ENCODE measurements around the gene HRC. TPM values are rescaled to one million over a fixed set of nuclear protein-coding genes. Genes with fewer than 3 reads are reported as not detected.

Gene HRC
- total RNA-seq, 3 donors from 2014 or later: not detected

DNA sequence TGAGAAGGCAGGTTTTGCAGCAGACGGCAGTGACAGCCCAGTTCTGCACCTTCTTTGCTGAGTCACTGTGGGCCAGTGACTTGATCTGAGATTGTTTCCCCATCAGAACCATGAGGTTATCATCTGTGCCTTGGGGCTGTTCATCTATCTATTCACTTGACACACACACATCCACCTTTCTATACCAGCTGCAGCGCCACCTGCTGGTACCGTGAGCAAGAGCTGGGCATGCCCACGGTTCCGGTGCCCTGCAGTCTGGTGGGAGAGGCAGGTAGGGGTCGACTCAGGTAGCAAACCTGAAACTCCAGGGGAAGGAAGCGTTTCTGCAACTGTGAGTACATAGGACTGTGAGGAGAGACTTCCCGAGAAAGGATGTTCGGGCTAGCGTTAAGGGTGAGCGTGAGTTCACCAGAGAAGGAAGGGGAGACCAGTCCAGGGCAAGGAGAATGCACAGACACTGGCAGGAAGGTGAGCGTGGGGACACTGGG is 48.5 kb downstream of the HRC start:
- Mint-ChIP-seq H3K4me3 (no peak overlapping the region), H3K27me3 (ENCODE audit: low read depth) (no peaks in the 10 kb centered on the region), H3K9me3 (no peaks in the 10 kb centered on the region), H3K4me1 (ENCODE audit: low read depth) (peaks cover 2% of the 10 kb centered on the region), H3K36me3 (ENCODE audit: insufficient read depth) (peaks cover 35% of the 10 kb centered on the region)
- ATAC-seq: peak; percentile 64 to 77
- peak; percentile 63 for DNase-seq

DNA sequence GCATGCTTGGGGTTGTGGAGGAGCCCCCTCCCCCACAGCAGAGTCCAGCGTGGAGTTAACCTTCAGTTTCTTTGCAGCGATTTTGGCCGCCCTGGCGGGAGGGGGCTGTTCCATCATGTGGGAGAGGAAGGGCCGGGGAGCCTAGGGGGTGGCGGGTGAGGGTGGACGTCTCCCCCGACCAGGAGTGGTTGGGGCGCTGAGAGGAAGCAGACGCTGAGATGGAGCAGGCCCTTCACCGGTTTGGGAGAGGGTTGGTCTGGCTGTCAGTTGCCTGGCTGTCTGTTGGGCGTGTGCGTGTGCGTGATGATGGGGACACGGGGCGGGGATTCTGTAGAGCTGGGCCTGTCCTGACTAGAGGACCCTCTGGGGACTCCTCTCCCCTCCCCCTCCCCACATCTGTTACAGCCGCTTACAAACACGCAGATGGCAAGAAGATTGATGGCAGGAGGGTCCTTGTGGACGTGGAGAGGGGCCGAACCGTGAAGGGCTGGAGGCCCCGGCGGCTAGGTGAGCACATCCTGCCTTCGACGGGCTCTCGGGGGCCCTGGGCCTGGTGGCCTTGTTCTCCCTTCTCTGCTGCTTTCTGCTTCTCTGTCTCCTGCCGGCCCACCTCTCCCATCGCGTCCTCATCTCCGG is 50.8 kb downstream of the HRC start:
- DNase-seq (no peak), ATAC-seq (no peak)
- H3K4me1 Mint-ChIP-seq (ENCODE audit: low read depth): peaks cover 6% of the 10 kb centered on the region
- H3K9me3 Mint-ChIP-seq: no peaks in the 10 kb centered on the region
- H3K36me3 Mint-ChIP-seq (ENCODE audit: insufficient read depth): peaks cover 40% of the 10 kb centered on the region
- H3K4me3 Mint-ChIP-seq: no peak overlapping the region
- H3K27me3 Mint-ChIP-seq (ENCODE audit: low read depth): no peaks in the 10 kb centered on the region

DNA sequence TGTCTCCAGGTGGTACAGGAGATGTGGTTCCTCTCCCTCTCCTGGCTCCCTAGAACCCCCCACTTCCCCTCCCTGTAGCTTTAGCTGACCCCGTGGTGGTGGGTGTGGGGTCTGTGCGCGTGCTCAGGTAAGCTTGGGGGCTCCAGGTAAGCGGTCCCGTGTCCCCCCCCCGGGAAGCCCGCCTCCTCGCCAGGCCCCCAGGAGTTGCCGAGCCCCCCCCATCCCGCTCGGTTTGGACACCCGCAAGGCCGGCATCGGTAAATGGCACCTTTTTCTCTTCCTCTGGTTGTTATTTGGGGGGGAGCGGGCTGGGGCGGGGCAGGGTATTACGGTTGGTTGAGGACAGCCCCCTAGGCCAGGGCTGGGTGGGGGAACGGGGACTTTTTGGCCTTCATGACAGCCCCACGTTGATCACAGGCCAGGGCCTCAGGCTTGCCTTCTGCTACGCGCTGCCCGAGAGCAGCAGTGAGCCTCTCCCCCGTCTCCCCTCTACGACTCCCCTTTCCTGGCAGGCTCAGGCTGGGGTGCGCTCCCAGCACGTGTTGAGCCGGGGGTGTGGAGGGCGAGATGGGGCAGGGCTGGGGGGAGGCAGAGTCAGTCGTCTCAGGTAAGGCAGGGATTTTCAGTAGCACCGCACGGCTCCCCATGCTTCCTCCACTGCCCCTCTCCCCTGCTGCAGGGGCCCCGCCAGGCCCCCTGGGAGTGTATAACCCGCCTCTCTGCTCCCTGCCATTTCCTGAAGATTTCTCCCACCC is 51.7 kb downstream of the HRC start:
- H3K4me1 Mint-ChIP-seq (ENCODE audit: low read depth): peaks cover 6% of the 10 kb centered on the region
- no peaks in the 10 kb centered on the region for H3K27me3 Mint-ChIP-seq (ENCODE audit: low read depth)
- DNase-seq: no peak
- H3K4me3 Mint-ChIP-seq: no peak overlapping the region
- peaks cover 35% of the 10 kb centered on the region for H3K36me3 Mint-ChIP-seq (ENCODE audit: insufficient read depth)
- H3K9me3 Mint-ChIP-seq: no peaks in the 10 kb centered on the region
- no peak for ATAC-seq

DNA sequence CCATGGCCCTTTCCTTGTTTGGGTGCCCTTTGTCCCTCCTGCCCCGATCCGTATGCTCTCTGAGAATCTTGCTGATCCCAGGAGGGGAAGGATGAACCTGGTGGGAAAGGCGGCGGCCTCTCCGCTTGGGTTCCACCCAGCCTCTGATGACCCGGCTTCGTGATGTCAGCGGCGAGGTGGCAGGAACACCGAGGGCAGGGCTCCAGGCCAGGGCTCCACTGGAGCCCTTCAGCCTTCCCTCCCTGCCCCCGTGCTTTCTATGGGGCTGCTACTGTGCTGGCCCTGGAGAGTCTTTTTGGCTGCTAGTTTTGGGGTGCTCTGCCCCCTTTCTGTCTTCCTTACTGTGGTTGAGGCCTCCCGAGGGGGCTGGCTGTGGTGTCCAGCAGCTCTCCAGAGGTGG is 52.9 kb downstream of the HRC start:
- ATAC-seq (no peak), DNase-seq (no peak)
- Mint-ChIP-seq H3K9me3 (no peaks in the 10 kb centered on the region), H3K27me3 (ENCODE audit: low read depth) (no peaks in the 10 kb centered on the region), H3K36me3 (ENCODE audit: insufficient read depth) (peaks cover 34% of the 10 kb centered on the region), H3K4me1 (ENCODE audit: low read depth) (peaks cover 8% of the 10 kb centered on the region), H3K4me3 (no peak overlapping the region)

Other genes starting within 250 kb of the HRC start
- not detected for gene DHDH, start 221.7 kb downstream of the HRC start, total RNA-seq
- gene BAX, start 200.5 kb downstream of the HRC start, total RNA-seq: 100 to 1,000 TPM; 200 to 250 (median 203) TPM
- gene FTL, start 190.1 kb downstream of the HRC start, total RNA-seq: 1,000 to 10,000 TPM in 2 of 3 donors, 100 to 1,000 TPM in 1; 996 to 1,080 (median 1,001) TPM
- gene GYS1, start 162.1 kb downstream of the HRC start, total RNA-seq: 10 to 100 TPM; 34.5 to 41.1 (median 35.5) TPM
- 100 to 1,000 TPM; 208 to 257 (median 230) TPM for gene RUVBL2, start 161.5 kb downstream of the HRC start, total RNA-seq
- gene LHB, start 138.3 kb downstream of the HRC start, total RNA-seq: not detected
- gene CGB3, start 131.1 kb downstream of the HRC start, total RNA-seq: not detected
- not detected for gene CGB2, start 123.5 kb downstream of the HRC start, total RNA-seq
- not detected for gene CGB1, start 118.5 kb downstream of the HRC start, total RNA-seq
- not detected for gene CGB5, start 111.5 kb downstream of the HRC start, total RNA-seq
- not detected for gene CGB8, start 106.3 kb downstream of the HRC start, total RNA-seq
- not detected for gene CGB7, start 97.6 kb downstream of the HRC start, total RNA-seq
- gene NTF4, start 90.6 kb downstream of the HRC start, total RNA-seq: not detected
- gene KCNA7, start 82.7 kb downstream of the HRC start, total RNA-seq: not detected
- gene SNRNP70, start 69.9 kb downstream of the HRC start, total RNA-seq: 100 to 1,000 TPM; 278 to 294 (median 283) TPM
- gene LIN7B, start 41.0 kb downstream of the HRC start, total RNA-seq: 1 to 10 TPM; 4.0 to 6.3 (median 4.2) TPM
- 1 to 10 TPM; 1.5 to 2.9 (median 2.6) TPM for gene C19orf73, start 36.3 kb downstream of the HRC start, total RNA-seq
- gene PPFIA3, start 35.9 kb downstream of the HRC start, total RNA-seq: 1 to 10 TPM; 3.4 to 5.0 (median 4.0) TPM
- gene TRPM4, start 2.4 kb upstream of the HRC start, total RNA-seq: under 1 TPM; 0.37 to 0.43 (median 0.38) TPM
- under 1 TPM; 0.20 to 0.92 (median 0.29) TPM for gene SLC6A16, start 169.8 kb upstream of the HRC start, total RNA-seq
- gene CD37, start 180.0 kb upstream of the HRC start, total RNA-seq: 100 to 1,000 TPM in 2 of 3 donors, 10 to 100 TPM in 1; 99.6 to 116 (median 106) TPM
- gene TEAD2, start 207.0 kb upstream of the HRC start, total RNA-seq: under 1 TPM in 2 of 3 donors, not detected in 1; 0.16 to 0.33 TPM
- not detected for gene DKKL1, start 208.5 kb upstream of the HRC start, total RNA-seq
- under 1 TPM; 0.24 to 0.48 (median 0.27) TPM for gene KASH5, start 232.9 kb upstream of the HRC start, total RNA-seq

All from activated T-cell treated with anti-CD3 and anti-CD28 coated beads, Interleukin-2, amount 50 U/mL, for 4 hours (primary cell).